NCI-H2196 treated with DMSO at 0.1 percent for 48 hours (cell line): ENCODE data around the gene MACF1.
"Not testable (repeated sequence)": the region's sequence is repeated elsewhere in the genome, so short reads cannot be mapped to it uniquely, and the experiment has no call there.

ENCODE experiments used
- DNase-seq: peaks from one replicate; lab custom pipeline; 2025; ENCODE audit not compliant: unreplicated experiment; lab: John Stamatoyannopoulos, UW

Gene MACF1

DNA sequence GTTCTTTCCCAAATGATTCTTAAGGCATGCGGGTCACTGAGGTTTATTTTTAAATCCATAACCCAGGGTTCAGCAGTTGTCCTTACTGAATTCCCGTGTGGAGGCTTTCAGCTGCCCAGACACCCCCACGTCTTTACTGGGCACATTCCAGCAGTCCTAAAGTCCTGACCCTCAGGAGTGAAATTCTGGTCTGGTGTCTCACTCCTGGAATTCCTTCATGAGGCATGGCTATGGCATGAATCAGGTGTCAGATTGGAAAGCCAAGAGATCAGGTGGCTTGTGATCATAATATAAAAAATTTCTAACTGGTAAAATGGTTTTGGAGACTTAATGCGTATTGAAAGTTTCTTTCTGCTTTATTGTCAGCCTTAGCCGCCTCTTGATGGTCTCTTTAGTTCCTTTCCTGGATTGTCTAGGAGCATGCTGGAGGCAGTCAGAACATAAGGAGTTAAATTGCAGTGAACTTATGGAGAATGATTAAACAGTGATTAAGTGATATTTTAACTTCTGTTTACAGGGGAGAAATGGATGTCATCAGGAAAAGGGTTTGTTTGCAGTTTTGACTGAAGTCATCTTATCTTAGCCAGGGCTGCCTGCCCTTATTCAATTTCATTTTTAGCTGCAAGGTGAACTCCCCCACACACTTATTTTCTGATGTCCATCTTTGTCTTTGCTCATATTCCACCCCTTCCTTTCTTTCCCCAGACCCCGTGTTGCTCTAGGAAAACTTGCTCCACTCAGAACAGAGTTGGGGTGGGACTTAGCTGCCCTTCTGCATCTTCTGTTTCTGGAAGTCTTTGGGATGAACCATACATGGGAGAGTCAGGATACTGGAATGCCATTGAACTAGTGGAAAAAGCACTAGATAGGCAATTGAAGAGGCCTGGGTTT is 25.7 kb upstream of the MACF1 start:
- DNase-seq: no peak

DNA sequence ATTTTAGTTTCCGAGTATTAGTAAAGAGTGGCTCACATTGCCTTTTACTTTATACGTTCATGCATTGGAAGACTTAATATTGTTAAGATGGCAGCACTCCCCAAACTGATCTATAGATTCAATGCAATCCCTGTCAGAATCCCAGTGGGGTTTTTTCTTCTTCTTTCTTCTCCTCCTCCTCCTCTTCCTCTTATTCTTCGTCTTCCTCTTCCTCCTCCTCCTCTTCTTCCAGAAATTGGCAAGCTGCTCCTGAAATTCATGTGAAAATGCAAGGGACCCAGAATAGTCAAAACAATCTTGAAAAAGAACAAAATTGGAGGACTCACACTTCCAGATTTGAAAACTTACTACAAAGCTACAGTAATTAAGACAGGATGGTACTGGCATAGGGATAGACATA is 23.2 kb upstream of the MACF1 start:
- no peak for DNase-seq

DNA sequence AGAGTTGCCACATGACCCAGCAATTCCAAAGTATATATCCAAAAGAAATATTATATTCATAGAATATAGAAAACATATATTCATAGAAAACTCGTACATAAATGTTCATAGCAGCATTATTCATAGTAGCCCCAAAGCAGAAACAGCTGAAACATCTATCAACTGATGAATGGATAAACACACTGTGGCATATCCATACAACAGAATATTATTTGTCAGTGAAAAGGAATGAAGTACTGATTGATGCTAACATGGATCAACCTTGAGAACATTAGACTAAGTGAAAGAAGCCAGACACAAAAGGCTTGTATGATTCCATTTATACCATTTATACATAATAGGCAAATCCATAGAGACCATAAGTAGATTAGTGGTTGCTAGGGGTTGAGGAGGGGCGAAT is 21.7 kb upstream of the MACF1 start:
- no peak for DNase-seq

DNA sequence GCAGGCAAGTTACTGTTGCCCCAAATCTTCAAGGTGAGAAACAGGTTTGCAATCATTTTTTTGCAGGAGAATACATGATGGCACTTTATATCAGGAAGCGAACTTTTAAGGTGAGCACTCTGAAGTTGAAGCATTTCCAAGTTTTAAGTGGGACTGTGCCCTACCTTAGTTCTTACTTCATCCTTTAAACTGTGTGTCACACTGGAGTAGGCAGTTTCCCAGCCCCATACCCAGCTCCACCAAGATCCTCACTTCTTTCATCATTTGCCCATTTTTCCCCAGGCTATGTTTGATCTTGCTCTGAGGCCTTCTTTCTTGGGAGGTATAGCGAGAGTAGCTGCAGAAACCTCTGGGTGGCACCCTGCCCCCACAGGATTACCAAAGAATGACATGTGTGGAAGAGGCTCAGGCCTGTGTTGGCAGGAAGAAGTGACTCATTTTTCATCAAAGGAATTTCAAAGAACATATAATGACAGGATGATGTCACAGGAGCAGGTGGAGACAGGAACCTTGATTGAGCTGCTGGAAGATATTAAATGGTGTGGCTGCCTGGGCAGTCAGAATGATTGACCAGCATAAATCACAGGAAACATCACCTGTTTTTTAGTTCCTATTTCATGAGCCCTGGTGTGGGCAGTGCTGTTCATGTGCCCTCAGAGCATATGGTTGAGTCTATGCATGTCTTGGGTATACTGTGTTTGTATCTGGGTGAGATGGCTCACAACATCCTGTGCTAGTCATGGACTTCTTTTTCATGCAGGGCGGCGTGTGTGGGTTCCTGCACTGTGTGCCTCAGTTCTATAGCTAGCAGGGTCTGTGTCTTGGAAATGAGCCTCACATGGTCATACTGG is 20.8 kb upstream of the MACF1 start:
- peak; percentile 78 for DNase-seq

DNA sequence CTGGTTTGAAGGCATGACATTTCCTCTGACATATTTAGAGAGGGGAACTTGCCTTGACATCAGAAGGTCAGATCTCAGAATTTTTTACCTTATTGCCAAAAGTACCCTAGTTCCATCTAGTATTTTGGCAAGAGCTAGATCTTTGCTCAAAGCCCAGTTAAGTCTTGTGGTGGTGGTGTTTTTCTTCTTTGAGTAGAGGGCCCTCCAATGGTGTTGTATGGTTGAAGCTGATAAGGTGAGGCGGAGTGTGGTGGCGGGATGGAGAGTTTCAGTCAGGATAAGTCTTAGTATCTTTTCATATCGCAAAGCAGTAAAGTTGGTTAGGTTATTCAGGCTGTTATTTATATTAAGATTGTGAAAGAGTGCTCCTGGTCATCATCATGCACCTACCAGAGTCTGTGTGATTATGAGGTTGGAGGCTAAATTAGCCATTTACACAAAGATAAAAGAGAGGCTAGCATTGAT is 20.1 kb upstream of the MACF1 start:
- no peak for DNase-seq

DNA sequence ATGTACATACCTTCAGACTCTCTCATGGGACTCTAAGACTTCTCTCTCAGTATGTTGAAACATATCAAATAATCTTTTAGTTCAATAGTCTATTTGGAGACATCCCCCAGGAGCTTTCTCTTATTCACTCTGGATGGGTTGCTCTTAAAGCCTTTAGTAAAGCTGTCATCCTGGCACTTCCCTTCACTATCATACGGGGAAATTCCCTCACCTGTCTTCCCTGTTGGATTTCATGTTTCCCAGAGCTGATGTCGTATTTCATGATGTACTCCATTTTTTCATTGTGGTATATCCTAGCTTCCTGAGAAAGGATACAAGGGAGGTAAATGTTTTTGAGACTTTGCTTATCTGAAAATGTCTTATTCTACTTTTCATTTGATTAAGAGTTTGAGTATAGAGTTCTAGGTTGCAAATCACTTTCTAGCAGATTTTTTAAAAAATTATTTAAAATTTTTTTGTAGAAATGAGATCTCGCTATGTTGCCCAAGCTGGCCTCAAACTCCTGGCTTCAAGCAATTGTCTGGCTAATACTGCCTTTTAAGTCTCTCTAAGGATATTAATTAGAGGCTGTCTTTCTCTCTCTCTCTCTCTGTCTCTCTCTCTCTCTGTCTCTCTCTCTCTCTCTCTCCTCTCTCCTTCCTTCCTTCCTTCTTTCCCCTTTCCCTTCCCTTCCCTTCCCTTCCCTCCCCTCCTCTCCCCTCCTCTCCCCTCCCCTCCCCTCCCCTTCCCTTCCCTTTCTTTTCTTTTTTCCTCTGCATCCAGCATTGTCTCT is 17.0 kb upstream of the MACF1 start:
- no peak for DNase-seq

DNA sequence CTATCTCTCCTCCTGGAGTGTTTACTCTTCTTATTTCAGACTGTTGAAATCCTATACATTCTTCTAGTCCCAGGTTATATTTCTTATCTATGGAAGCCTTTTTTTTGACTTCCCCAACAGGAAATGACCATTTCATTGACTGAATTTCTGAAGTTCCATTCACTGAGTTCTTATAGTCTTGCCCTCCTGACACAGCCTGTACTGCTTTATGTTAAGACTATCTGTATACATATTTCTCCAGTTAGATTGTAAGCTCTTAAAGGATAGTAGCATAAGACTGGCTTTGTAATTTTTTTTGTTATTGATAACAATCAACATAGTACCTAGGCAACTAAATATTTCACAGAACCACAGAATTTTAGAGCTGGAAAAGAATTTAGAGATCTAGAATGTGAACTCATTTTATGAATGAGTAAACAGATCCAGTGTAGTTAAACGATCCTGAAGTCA is 14.9 kb upstream of the MACF1 start:
- DNase-seq: no peak

DNA sequence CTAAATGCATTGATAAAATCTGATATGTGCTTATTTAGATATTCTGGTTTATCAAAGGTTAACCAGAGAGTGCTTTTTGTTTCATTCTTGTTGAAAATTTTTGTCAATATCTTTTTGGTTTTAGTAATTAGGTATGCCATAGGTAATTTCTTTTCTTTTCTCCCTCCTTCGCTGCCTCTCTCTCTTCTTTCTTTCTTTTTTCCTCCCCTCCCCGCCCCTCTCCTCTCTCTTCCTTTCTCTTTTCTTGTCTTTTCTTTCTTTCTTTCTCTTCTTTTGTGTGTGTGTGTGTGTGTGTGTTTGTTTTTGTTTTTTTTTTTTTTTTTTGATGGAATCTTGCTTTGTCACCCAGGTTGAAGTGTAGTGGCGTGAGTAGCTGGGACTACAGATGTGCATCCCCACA is 14.4 kb upstream of the MACF1 start:
- DNase-seq: no peak

DNA sequence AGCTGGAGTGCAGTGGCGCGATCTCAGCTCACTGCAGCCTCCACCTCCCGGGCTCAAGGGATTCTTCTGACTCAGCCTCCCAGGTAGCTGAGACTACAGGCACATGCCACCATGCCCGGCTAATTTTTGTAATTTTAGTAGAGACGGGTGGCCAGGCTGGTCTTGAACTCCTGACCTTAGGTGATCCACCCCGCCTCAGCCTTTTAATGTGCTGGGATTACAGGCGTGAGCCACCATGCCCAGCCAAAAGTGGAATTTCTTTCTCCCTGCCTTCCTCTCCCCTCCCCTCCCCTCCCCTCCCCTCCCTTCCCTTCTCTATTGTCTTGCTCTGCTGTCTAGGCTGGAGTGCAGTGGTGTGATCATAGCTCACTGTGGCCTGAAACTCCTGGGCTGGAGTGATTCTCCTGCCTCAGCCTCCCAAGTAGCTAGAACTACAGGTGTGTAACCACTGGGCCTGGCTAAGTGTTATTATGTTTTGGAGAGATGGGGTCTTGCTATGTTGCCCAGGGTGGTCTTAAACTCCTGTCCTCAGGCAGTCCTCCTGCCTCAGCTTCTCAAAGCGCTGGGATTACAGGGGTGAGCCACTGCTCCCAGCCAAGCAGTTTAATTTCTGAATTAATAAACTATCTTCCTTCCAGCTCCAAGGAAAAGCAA is 10.0 kb upstream of the MACF1 start:
- DNase-seq: no peak

DNA sequence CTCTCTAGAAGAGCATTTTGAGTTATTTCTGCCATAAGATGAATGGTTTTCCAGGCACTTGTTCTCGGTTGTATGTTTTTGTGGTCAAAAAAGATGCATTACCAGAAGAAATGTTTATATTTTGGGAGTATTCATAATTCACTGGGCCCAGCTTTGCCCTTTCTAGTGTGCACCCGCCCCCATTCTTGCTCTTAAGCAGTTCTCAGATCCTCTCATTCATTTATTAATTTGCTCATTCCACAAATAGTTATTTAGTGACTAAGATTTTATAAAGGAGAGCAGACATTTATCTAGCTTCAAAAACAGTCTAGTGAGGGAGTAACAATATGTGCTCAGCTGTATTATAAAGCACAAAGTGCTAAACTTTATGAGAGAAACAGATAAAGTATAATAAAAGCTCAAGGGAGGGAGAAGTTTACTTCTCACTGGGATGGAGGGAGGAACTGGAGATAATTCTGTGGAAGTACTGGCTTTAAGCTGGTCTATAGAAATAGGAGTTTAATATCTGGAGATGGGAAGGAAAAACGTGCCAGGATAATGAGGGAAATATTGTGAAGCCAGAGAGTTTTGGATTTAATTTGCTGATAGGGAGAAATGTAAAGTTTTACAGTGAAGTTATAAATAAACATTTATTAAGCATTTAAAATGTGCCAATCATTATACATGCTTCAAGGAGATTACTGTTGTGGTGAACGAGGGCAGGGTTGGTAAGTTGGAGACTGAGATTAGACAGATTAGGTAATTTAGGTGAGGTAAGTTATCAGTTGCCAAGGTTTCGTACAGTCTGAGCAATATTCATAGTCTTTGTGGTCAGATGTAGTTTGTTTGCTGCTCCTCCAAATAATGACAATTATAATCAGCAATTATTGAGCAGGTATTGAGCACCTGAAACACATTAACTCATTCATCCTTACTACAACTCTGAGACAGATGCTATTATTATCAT is 9.1 kb upstream of the MACF1 start:
- DNase-seq: no peak

DNA sequence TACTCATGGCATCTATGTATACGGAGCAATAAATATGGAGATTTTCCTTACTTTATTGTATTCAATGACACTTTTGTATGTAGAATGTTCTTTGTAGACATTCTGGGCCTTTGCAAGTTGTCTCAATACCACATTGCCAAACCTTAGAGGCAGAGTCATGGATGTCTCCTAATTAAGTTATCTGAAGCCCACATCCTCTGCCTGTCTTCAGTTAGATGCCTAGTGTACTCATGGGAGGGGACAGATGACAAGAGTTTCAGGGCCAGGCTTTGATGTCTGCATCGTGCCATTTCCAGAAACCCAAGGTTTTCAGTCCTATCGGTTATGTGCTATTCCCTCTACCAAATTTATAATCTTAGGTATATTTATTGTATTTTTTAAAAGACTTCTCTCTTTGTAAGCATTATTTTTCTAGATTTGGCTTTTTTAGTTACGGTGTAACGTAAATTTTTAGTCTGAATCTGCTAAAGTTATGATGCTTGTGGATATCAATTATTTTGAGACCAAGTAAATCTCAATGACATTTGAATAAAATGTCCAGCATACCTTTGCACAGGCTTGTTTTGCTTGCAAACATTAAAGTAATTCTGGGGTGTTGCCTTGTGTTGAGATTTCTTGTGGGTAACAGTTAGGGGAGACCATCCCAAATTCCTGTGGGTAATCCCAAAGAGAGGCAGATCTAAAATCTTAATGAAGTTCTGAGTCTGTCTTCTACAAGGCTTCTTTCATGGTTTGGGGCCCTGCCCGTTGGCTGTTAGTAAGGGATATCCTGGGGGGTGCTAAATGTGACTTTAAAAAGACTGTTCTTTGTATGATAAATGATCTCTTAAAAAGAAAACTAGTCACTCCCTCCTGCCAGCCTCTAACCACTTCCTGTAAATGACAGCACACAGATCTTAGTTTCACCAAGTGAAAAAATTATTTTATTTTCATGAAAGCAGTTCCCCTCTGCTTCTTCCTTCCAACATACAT is 8.0 kb upstream of the MACF1 start:
- DNase-seq: no peak

DNA sequence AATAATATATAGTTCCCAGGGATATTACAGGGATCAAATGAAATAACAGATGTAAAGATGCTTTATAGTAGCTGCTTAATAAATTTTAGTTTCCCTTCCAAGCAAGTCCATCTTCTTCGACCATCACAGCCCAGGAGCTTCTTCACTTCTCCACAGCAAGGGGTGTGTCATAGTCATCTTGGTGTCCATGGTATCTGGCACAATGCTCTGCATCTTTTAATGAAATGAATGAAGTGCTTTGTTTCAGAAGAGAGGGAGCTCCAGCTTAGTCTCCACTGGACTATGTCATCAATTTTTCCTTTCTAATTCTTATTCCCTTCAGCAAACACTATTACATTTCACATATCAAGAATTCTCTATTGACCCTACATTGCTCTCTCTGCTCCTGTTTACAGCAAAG is 4.9 kb upstream of the MACF1 start:
- no peak for DNase-seq

DNA sequence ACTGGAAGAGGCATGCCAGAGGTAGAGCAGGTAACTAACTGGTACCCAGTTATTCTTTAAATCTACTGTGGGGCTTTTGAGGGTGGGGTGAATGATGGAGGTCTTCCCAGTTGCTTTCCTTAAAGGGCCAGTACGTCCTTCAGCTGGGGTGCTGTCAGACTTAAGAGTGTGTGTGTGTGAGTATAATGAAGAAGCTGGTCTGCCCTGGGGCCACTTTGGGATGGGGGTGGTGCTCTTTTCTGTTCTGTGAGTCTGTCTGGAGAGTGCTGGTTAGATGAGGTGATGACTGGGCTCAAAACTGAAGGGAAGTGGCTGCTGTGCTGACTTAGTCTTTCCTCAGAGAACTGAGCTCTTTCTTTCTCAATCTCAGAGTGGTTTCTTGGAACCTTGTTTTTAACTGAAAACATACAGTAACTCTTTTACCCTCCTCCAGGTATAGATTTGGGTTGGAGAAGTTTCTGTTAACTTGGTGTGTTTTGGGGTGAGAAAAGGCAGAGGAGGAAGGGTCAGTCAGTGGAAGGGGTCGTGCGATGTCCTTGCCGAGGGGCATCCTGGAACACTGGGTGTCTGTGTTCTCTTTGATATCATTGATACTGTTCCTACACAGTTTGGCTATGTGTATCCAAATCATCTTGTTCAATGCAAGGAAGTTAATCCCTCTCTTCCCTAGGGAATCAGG is 746 bp downstream of the MACF1 start:
- no peak for DNase-seq

DNA sequence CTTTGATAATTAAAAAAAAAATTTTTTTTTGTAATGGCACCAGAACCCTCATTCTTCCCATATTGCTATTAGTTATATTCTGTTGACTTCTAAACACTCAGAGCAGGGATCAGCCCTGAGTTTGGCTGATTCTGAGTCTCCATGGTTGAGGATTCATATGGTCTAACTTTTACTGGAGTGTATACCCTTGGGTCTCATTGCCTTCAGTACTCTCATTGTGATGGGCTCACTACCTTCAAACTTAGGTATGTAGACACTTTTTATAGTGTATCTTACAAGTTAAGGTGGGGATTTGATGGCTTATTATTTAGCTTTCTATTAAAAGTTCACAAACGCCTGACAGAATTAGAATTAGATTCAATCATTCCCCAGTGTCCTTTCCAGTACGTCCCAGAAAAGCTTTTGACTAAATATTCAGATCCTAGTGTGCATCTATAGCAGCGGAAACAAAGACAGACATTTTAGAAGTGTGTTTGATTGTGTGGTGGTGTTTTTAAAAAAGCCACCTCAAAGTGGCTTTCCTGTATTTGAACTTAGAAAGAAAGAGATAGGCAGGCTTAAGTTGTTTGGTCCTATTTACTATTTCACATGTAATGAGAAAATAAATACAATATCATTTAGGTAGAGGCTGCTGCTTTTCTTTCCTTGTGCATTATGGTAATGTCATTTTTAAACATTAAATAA is 1.4 kb downstream of the MACF1 start:
- no peak for DNase-seq

DNA sequence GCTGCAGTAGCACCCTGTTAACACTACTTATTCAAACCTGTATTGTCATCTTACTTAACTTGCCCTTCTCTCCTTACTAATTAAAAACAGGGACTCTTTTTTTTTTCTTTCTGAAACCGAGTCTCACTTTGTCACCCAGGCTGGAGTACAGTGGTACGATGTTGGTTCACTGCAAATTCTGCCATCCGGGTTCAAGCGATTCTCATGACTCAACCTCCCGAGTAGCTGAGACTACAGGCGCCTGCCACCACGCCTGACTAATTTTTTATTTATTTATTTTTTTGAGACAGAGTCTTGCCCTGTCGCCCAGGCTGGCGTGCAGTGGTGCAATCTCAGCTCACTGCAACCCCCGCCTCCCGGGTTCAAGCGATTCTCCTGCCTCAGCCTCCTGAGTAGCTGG is 3.9 kb downstream of the MACF1 start:
- not testable (repeated sequence) for DNase-seq

DNA sequence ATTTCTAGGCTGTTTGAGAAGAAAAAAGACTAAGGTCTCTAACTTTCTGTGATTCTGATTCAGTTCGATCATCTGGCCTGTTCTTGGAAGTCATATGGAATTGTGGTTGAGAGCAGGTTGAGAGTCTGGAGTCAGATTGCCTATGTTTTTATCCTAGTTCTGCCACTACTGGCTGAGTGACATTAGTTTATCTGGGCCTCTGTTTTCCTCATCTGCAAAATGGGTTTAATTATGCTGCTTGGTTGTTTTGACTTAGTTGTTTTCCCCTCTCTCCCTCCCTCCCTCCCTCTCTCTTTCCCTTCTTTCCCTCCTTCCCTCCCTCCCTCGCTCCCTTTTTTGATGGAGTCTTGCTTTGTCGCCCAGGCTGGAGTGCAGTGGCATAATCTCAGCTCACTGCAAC is 6.2 kb downstream of the MACF1 start:
- DNase-seq: no peak

DNA sequence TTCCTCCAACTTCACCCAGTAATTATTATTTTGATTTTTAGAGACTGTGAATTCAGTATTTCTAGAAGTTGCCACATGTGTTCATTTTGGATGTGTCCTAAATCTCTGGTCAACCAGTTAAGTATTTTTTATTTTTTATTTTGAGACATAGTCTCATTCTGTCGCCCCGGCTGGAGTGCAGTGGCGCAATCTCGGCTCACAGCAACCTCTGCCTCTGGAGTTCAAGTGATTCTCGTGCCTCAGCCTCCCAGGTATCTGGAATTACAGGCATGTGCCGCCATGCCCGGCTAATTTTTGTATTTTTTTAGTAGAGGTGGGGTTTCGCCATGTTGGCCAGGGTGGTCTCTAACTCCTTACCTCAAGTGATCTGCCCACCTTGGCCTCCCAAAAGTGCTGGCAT is 8.0 kb downstream of the MACF1 start:
- DNase-seq: no peak
